NCI-H2081 treated with DMSO at 0.1 percent for 48 hours (cell line): ENCODE data around the gene DPH5.
"Not testable (repeated sequence)": the region's sequence is repeated elsewhere in the genome, so short reads cannot be mapped to it uniquely, and the experiment has no call there.

Experiments used
- DNase-seq: peaks from one replicate; lab custom pipeline; 2025; lab: John Stamatoyannopoulos, UW

DPH5 gene, protein sequence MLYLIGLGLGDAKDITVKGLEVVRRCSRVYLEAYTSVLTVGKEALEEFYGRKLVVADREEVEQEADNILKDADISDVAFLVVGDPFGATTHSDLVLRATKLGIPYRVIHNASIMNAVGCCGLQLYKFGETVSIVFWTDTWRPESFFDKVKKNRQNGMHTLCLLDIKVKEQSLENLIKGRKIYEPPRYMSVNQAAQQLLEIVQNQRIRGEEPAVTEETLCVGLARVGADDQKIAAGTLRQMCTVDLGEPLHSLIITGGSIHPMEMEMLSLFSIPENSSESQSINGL

DNA sequence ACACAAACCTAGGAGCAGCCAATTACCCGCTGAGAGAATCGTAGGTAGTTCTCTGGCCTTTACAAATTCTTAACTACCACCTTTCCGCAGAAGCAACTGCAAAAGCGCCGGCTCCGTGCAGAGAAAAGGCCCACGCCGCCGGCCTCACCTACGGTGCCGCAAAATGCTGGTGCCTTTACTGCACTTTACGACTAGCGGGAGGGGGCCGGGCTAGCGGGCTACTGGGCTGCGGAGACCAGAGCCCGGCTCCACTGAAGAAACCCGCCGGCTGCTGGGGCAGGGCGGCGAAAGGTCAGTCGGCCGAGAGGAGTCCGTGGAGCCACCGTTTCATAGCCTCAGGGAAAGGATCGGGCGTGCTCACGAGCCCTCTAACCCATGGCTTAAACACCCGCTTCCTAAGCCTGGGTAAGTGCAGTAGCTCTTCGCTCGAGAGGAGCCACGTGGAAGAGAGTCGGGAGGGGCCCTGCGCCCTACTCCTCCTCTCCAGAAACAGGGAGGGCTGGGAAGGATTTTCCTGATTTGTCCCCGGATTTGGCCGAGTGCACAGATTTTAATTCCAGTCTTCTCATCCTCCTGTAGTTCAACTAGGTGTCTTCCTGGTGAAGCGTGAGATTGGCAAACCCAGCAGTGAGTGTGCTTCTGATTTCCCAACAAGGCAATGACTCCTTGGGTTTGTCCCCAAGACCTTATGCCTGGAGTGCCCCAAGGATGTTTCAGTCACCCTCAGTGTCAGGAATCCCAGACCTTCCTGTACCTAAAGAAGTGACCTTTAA is at the start of gene DPH5:
Gene DPH5 (minus strand): TSS at position 128 of the 773 bp plus-strand sequence. CDS start 341 bp downstream, outside the sequence.
- DNase-seq, result no peak

DNA sequence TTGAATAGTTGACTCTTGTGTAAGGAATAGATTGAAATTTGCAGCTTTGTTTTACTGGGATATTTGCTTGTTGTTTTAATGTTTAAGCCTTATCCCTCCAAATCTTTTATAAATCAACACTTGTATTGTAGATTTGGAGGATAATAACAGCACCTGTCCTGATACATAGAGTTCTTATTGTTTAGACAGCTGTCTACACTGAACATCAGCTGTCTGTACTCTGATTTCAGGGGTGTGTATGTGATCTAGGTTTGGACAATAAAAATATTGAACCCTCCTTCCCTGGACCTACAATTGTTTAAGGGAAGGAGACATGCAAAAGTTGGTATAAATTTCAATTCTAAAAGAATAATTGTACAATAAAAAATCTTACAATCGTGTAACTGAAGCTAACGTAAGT is 48.3 kb upstream of the DPH5 start:
- DNase-seq, result no peak

DNA sequence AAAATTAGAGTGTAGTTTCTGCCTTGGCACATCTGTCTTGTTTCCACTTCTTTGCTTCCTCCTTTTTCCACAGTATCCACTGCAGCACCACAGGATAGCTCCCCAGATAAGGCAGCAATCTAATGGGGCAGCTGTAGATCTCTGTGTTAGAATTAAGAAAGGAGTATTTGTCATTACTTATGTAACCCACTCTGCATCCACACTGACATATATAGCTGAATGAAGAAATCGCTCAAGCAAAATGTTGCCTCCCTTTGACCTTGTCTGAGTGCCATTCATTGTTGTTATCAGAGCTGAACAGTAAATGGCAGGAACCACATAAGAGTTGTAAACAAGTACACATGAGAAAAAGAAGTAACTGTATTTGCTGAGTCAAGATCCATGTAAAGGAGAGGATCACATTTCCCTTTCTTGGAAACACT is 45.9 kb upstream of the DPH5 start:
- no peak for DNase-seq

DNA sequence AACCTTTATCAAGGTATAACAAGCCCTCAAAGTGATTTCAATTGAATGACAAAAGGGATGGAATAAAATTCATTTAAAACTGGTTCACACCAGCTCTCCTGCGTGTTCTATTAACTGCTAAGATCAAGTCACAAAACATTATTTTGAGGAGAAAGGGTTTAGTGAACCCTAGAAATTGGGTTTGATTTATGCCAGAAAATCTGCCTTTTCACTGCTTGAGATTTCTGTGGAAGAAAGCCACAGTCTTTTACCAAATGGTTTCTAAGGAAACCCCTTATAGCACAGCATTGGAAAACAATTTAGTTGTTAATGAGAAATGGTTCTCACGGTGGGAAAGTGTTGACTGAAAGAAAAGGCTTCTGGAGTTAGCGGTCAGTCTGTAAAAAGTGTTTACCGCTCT is 43.6 kb upstream of the DPH5 start:
- no peak for DNase-seq

DNA sequence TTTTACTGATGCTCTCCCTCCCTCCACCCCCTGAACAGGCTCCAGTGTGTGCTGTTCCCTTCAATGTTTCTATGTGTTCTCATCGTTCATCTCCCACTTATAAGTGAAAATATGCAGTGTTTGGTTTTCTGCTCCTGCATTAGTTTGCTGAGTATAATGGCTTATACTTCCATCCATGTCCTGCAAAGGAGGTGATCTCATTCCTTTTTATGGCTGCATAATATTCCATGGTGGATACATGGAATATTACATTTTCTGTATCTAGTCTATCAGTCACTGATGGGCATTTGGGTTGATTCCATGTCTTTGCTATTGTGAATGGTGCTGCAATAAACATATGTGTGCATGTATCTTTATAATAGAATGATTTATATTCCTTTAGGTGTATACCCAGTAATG is 41.4 kb upstream of the DPH5 start:
- not testable (repeated sequence) for DNase-seq

DNA sequence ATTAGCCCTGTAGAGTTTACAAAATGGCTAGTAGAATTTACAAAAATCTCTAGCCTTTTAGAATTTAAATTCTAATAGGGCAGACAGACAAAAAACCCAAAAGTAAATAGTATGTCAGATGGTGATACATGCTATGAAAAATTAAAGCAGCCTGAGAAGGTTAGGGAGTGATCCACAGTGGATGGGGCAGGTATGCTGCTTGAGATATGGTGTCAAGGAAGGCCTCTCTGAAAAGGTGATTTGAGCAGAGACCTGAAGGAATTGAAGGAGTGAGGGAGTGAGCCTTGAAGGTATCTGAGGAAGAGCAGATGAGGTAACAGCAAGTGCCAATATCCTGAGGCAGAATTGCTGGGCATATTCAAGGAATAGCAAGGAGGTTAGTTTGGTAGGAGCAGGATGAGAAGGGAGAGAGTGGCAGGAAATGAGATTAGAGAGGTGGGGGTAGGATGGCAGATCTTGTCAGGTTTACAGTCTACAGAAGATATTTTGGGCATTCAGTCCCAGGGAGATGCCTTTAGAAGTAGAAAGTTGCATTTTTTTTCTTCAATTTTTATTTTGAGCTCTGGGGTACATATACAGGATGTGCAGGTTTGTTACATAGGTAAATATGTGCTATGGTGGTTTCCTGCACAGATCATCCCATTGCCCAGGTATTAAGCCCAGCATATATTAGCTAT is 40.8 kb upstream of the DPH5 start:
- no peak for DNase-seq

DNA sequence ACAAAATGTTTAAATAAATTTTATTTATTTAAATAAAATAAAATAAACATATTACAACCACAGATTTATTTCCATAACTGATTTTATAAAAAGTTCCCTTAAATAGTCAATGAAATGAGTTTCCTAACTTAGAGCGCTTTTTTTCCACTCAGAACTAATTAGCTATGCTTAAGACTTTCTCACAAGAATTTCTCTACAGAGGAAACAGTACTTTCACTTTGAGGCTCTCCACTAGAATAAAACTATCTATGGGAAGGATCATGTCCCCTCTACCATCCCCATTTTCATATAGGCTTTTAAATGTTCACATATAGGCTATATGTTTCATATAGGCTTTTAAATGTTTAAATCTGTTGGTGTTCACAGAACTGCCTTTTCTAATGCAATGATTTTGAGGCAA is 40.0 kb upstream of the DPH5 start:
- DNase-seq, result no peak

DNA sequence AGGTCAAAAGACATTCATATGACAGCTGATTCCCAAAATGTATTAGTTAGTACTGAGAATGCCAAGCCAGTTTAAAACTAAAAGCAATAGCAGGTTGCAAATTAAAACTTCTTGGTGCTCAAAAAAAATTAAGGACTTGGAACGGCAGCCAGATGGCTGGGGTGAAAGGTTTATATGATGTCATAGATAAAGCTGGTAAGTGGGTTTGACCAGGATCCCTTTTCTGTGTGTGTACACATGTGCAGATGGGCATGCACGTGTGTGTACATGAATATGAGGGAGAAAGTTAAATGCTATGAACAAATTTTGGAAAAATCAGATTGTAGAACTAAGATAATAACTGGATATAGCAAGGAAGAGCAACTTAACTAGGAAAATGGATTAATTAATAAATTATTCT is 39.1 kb upstream of the DPH5 start:
- DNase-seq, result no peak

DNA sequence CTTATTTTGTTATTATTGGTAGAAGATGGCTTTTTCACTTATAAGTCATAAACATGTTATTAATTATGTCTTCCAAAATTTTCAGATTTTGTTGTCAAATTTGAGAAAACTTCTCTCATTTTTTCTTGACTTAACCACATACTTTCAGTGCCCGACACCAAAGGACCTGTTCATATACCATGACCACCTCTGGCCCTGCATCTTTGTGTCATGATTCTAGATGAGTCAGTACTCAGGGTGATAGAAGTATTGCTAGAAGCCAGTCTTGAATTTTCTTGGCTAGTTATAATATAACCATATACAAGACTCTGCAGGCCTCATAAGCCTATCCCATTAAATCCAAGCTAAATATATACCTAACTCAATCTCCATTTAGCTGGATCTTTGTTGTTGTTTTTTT is 35.4 kb upstream of the DPH5 start:
- no peak for DNase-seq

DNA sequence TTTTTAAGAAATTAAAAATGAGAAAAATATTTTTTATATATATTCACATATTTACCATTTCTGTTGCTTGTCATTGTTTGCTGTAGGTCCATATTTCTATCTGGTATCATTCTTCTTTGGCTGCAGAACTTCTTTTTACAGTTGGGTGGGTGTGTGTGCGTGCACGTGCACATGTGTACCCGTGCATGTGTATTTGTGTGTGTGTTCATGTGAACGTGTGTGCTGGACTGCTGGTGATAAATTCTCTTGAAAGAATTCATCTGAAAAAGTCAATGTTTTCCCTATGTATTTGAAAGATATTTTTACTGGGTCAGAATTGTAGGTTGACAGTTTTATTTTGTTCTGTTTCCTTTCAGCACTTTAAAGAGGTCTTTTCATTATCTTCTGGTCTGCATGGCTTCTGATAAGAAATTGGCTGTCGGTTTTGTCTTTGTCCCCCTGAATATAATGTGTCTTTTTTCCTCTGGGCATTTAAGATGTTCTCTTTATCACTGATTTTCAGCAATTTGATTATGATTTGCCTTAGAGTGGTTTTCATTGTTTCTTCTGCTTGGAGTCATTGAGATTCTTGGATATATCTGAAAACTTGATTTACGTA is 34.5 kb upstream of the DPH5 start:
- DNase-seq, result no peak

DNA sequence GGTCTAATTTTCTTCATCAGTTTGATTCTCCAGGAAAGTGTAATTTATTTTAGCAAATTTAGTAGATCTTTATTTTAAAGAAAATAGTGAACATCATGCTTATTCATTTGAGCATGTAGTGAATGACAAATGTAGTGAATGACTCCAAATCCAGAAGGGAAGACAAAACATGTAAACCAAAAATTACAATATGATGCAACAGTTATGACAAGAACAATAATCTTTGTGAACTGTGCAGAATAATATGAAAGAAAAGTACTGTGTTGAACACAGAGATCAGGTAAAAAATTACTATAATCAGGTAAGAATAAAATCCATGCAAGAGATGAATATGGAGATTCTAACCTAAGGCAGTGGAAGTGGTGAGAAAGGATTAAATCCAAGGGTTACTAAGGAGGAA is 30.0 kb upstream of the DPH5 start:
- DNase-seq, result no peak

DNA sequence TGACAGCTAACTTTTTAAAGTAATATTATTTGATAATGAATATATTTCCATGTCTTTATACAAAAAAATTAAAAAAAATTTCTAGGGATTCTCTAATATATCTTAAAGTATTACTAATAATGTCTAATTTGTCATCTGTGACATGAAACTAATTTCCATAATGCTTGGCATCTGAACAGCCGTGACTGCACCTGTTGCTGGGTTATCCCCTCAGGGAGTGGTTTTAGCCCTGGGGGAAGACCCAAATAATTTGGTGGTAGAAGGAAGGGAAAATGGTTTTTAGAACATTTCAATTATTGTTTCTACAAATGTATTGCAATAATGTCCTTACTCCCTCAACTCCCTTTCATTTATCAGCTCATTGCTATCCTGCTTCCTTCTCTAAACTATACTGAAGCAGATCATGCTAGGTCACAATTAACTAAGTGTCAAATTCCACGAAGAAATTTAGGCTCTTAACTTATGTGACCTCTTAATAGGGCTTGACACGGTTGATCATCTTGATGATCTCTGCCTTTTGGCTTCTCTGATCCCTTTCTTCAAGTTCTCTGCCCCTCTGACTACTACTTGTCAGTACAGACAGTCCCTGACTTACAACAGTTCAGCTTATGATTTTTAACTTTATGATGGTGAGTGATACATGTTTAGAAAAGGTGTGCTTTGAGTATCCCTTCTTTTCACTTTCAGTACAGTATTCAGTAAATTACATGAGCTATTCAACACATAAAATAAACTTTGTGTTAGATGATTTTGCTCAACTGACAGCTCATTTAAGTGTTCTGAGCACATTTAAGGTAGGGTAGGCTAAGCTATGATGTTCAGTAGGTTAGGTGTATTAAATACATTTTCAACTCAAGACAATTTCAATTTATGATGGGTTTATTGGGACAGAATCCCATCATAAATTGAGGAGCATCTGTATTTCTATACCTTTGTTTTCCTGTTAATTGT is 26.4 kb upstream of the DPH5 start:
- no peak for DNase-seq

DNA sequence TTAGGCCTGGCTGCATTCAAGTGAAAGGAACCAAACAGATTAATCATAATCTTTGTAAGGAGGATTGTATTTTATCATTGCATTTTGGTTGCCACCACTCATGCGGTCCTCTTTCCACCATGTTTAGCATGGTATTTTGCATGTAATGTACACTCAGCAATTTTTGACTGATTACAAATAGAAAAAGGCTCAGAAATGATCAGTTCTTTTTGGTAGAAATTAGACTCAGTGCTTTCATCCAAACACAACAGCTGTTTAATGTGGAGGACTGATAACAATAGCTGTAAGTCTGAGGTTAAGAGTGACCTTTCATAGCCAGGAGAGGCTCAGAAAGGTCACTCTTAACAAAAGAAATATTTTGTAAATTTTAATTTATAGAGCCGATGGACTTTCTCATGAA is 25.3 kb upstream of the DPH5 start:
- no peak for DNase-seq

DNA sequence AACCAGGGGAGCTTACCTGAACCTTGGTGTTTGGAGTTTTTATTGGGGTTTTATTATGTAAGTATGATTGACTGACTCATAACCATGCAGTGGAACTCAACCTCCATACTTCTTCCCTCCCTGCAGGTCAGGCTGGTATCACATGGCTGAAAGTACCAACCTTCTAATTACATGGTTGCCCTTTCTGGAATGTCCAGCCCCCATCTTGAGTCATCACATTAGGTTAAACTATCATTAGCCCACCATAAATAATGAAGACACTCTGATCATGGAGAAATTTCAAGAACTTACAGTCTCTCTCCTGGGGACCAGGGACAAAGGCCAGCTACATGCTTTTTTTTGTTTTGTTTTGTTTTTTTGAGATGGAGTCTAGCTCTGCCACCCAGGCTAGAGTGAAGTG is 19.2 kb upstream of the DPH5 start:
- DNase-seq, result no peak

DNA sequence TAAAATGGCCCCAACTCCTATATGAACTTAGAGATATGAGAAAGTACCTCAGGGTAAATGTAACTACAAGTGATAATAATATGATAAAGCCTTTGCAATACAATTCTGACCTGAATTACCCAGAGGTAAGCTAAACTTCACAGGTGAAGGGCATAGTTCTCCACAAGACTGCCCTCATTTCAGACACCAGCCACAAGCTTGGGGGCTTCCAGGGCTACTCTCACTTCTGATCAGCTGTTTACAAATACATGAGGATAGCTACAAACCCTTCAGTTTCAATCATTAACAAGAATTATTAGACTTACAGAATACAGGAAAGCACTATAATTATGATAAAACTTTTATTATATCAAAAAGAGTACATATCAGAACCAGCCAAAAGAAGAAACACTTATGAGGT is 18.7 kb upstream of the DPH5 start:
- no peak for DNase-seq

DNA sequence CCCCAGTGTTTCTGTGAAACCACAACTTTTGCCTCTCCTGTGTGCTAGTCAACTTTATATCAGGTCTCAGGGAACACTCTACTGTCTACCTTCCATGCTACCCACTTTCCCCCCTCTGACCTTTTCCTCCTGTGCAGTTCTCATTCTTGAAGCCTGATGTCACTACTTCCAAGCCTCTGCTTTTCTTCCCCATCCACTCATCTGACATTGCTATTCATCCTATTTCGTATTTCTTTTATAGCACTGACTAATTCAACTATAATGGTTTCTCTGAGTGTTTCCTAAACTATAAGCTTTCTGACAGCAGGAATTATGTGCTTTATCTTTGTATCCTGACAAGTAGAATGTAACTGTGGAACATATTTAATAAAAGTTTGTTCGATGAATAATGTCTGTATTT is 18.2 kb upstream of the DPH5 start:
- DNase-seq, result no peak

DNA sequence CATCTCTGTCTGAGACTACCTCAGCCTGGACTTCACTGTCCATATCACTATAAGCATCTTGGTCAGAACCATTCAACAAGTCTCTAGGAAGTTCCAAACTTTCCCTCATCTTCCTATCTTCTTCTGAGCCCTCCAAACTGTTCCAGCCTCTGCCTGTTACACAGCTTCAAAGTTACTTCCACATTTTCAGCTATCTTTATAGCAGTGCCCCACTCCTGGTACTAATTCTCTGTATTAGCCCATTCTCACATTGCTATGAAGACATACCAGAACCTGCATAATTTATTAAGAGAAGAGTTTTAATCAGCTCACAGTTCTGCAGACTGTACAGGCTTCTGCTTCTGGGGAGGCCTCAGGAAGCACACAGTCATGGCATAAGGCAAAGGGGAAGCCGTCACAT is 15.7 kb upstream of the DPH5 start:
- no peak for DNase-seq

DNA sequence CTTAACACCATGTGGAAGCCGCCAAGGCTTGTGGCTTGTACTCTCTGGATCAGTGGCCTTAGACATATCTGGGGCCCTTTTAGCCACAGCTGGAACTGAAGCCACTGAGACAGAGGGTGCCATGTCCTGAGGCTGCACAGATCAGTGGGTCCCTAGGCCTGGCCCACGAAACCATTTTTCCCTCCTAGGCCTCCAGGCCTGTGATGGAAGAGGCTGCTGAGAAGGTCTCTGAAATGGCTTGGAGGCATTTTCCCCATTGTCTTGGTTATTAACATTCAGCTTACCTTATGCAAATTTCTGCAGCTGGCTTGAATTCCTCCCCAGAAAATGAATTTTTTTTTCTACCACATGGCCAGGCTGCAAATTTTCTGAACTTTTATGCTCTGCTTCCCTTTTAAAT is 15.1 kb upstream of the DPH5 start:
- DNase-seq, result no peak

DNA sequence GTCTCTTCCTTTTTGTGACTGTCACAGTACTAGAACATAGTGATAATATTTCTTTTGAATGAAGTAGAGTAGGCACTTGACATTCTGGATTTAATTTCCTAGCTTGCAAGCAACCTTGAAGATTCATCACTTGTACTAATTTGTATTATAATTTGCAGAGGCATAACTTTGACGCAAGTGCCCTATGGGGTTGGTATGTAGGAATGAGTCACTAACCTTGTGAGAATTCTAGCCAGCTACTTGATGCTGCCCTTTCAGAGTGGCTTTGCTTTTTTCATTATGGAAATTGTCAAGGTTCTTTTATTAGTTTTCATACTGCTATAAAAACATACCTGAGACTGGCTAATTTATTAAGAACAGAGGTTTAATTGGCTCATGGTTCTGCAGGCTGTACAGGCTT is 13.7 kb upstream of the DPH5 start:
- DNase-seq, result no peak

DNA sequence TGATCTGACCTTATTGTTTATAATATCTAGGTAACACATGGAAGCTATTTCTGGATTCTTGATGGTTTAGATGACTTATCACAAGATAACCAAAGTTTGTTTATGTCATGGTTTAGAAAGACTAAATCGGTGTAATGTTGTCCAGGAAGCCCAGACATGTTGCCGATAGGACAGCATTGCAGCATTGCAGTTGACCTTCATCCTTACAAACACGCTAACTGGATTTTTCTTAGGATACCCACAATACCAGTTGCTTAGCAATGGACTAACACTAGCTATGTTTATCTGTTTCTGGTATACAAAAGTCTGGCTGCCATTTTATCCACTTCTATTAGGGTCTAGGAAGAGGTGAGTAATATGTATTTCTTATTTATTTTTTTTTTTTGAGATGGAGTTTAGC is 11.7 kb upstream of the DPH5 start:
- DNase-seq, result no peak

DNA sequence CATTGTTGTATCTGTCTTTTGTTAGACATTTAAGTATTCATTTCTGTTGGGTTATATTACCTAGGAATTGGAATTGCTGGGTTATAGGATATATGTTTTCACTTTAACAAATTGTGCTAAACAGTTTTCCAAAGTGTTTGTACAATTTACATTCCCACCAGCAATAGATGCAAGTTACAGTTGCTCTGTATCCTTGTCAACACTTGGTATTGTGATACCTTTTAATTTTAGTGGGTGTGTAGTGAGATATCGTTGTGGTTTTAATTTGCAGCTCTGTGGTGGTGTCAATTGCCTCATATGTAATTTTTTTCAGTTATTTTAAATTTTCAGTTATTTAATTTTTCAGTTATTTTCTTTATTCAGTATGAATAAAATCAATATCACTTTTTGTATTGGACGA is 7.4 kb upstream of the DPH5 start:
- no peak for DNase-seq

DNA sequence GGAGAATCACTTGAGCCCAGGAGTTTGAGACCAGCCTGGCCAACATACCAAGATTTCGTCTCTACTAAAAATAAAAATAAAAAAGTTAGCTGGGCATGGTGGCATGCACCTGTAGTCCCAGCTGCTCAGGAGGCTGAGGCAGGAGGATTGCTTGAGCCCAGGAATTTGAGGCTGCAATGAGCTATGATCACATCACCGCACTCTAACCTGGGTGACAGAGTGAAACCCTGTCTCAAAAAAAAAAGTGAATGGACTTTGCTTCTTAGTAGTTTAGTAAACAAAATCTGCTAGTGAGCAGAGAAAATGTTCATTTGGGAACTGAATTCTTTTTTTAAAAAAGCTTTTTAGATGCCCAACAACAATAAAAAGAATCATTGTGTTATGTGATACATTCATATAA is 6.5 kb upstream of the DPH5 start:
- DNase-seq, result not testable (repeated sequence)
